Hindlimb muscle (tissue), 1 donor: ENCODE measurements around the gene FBLN5. TPM values are rescaled to one million over a fixed set of nuclear protein-coding genes. Genes with fewer than 3 reads are reported as not detected.
"Not testable (repeated sequence)": the region's sequence is repeated elsewhere in the genome, so short reads cannot be mapped to it uniquely, and the experiment has no call there.

Experiments
- DNase-seq: peaks from one replicate; pipeline ENCODE4 v3.0.0-alpha.2; 2013
- polyA plus RNA-seq: library from polyadenylated mRNA; unstranded; fragments of 120-200 nt; gene quantifications from one replicate; pipeline ENCODE4 v1.2.1, GENCODE V29; 2013; ENCODE audit not compliant: insufficient read length

Gene FBLN5
- polyA plus RNA-seq, 1 donor: 53.0 TPM

DNA sequence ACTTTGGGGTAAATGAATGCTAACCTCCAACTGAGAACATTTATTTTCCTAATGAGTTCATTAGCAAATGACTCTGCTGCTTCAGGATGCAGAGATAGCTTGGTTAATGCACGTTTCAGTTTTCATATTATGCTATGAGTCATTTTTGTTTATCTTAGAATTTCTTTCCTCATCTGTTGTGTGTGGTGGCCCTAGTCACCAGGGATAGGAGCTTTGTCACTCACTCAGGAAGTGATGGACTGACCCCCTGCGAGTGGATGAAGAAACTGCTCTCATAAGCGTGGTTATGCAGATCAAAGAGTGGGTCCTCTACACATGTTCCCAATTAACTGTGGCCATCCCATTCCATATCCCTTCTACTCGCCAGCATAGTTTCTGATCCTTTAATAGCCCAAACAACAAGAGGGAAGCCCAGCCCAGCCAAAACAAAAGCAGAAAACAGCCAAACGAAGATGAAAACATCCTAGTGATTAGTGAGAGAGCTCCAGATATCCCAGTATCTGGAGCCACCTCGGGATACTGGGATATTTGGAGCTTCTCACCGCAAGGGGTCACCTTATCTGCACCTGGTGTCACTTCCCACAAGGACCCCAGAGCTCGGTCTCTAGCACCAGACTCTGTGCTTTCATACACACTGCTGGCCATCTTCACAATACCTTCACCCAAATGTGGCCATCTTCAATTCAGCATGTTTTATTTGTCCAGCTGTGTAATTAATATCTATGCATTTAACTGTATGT is 88.8 kb downstream of the FBLN5 start:
- DNase-seq: no peak

DNA sequence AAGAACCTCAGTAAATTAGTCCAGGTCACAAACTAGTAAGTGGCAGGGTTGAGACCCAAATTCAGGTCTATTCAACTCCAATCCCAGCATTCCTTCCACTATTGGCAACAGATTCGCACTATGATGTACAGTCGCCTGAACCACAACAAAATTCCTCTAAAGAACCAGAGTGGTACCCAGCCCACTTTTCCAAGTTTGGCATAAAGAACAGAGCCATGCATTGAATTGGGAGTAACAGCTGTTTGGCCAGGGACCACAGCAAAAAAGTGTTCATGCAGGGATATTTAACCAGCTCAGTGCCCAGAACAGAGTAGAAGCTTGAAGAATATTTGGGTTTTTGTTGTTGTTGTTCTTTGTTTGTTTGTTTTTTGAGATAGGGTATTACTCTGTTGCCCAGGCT is 89.9 kb downstream of the FBLN5 start:
- no peak for DNase-seq

DNA sequence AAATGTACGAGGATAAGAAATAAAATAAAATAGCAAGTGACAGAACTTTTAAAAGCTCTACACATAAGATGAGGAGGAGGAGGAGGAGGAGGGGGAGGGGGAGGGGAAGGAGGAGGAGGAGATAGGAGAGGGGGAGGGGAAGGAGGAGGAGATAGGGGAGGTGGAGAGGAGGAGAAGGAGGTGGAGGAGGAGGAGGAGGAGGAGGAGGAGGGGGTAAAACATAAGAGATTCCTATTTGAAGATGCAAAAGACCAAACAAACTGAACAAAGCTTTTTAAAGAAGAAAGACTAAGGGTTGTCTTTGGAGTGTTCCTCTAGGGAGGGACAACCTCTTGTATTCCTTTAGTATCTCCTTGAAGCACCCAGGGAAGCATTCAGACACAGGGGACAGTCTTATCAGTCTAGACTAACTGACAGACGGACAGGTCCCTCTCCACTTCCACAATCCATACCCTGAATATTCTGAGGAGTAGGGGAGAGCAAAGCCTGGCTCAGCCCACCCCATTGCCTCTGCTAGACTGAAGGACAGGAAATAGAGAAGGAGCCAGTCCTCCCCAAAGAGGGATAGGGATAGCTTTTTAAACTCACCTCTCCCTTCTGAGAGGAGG is 93.1 kb downstream of the FBLN5 start:
- no peak for DNase-seq

GRCh38 chr14:91851563-91851962 is 95.9 kb downstream of the FBLN5 start:
- DNase-seq: no peak

GRCh38 chr14:91848504-91849001 is 98.9 kb downstream of the FBLN5 start:
- no peak for DNase-seq

DNA sequence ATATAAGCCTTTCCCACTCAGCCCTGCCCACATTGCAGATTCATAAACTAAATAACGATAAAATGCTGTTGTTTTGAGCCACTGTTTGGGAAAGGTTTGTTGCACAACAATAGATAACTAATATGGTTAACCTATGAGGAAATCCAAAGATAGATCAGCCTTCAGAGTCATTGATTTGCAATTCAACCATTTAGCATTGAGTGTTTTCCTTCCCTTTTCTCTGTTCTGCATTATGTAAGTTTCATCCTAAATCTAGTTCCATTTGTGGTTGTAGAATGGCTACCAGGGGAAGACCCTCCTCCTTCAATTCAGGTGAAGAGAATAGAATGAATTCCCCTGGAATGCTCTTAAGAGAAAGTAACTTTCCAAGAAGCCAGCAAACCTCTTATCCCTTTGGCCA is 99.8 kb downstream of the FBLN5 start:
- no peak for DNase-seq

DNA sequence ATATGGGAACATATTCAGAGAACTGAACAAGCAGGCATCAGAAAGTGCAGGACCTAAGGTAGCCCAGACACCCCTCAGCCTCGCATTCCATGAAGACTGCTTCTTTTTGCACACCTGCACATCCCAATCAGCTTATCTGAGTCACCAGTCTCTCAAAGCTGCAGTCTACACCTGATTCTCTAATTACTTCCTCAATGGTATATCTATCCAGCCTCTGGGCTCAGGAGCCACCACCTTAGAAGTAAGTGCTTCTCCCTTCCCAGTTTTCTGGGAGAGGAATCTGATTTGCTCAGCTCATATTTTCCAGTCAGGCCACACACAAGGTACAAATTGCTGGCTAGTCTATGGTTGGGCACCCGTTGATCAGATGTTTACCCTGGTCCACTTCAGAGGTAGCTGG is 101.8 kb downstream of the FBLN5 start:
- no peak for DNase-seq

DNA sequence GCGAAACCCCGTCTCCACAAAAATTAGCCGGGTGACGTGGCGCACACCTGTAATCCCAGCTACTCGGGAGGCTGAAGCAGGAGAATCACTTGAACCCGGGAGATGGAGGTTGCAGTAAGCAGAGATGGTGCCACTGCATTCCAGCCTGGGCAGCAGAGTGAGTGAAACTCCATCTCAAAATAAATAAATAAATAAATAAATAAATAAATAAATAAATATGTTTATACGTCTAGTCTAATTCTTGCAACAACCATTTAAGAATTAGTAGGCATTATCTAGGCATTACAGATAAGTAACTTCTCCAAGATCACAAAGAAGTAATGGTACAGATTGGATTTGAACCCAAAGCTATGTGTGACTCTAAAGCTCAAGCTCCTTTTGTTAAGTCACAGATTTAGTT is 102.4 kb downstream of the FBLN5 start:
- not testable (repeated sequence) for DNase-seq

GRCh38 chr14:91844029-91844428 is 103.5 kb downstream of the FBLN5 start:
- no peak for DNase-seq

- DNase-seq: no peak
These were observed 104.1 kb downstream of the FBLN5 start for GRCh38 chr14:91843437-91843836.

DNA sequence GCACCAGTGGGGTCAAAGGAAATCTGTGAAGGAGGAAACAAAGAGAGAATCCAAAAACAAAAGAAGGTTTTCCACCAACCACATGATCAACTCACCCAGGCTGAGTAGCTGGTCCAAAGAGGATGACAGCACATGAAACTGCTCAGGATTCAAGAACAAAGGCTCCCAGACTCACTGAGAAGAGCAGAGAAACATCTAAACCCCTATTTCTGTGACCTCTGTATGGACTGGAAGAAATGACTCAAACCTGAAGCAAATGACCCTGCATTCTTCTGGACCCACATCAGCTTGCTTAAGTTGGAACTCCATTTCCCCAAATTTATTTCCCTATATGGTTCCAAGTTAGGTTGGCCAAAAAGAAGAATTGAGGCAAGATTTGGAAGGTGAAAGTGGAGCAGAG is 106.4 kb downstream of the FBLN5 start:
- no peak for DNase-seq

GRCh38 chr14:91839749-91840148 is 107.7 kb downstream of the FBLN5 start:
- no peak for DNase-seq

DNA sequence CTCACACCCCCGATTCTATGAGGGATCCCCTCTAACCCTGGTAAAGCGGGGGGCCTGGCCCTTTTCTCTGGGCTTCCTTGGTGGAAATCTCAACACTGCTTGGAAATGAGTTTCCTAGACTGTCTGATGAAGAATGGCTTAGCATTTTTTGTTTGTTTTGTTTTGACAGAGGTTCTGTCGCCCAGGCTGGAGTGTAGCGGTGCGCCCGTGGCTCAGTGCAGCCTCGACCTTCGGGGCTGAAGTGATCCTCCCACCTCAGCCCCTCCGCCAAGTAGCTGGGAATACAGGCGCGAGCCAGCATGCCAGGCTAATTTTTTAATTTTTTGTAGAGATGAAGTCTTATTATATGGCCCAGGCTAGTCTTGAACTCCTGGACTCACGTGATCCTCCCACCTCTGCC is 110.4 kb downstream of the FBLN5 start:
- no peak for DNase-seq

- DNase-seq: no peak
These were observed 111.3 kb downstream of the FBLN5 start for GRCh38 chr14:91835920-91836843.

DNA sequence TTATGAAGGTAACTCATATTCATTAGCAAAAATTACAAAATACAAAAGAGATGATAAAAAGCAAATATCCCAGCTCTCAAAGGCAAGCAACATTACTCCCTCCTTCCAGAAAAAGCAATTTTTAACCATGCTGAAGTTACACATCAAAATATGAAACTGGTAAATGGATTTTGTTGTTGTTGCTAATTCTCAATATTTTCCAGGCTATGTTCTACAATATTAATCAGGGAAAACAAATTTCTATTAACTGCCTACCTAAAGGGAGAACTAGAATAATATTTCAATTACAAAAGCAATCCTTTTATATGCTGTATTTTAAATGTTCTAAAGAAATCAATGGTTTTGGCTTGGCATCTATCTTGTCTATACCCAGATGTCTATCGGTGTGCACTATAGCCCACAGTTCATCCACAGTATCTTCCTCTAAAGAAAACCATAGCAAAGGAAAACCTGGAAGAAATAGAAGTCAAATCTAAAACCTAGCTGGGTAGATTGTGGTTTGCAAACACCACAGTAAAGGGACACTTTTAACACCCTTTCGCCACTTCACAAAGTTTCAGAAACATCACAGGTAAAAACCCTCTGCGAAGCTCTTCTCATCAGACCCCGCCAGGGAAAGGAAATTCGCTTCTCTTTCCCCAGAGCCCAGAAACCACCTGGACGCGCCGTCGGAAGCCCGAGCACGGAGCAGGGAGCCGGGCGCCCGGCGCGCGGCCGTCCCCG is 112.1 kb downstream of the FBLN5 start:
- no peak for DNase-seq

- no peak for DNase-seq
These were observed 112.9 kb downstream of the FBLN5 start for GRCh38 chr14:91834571-91834970.

- DNase-seq: no peak
These were observed 116.2 kb downstream of the FBLN5 start for GRCh38 chr14:91831337-91831736.

DNA sequence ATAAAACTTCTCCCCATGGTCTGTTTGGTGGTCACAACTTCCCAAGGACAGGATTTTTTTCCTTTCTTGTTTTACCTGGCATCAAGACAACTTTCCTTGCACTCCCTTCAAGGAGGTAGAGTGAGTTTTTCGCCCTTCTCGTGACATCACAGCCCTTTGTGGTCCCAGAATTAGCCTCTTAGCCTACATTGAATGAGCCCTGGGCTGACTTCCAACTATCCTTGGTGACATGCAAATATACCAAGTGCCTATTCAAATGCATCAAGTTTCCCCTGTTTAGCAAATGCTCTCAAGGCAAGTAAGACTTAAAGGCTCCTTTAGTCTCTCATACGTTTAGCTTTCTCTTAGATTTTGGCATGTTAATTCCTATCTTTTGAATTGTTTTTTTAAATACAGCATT is 116.7 kb downstream of the FBLN5 start:
- no peak for DNase-seq

- no peak for DNase-seq
These were observed 118.0 kb downstream of the FBLN5 start for GRCh38 chr14:91829511-91829910.

DNA sequence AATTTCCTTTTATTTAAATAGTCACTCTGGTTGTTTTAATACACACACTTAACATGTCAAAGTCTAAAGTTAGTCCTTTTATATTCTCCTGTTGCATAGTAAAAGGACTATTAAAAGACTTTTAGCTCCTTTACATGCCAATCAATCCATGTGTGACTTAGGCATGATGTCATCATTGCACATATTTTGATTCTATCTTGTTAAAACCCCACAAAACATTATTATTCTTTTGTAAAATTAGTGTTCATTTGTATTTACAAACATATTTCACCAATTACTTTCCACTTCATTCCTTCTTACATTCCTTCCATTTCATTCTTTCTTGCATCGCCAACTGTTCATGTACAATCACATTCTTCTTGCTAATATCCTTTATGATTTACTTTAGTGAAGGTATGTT is 119.7 kb downstream of the FBLN5 start:
- DNase-seq: no peak
